HG03196 (cell line): ENCODE results near the gene ZNF737.
A peak's percentile ranks its signal among the peaks of the same experiment; 100 is the strongest.
"Not testable (repeated sequence)": the region's sequence is repeated elsewhere in the genome, so short reads cannot be mapped to it uniquely, and the experiment has no call there.

Experiments used
- ATAC-seq: cut with Tn5 transposase; IDR thresholded peaks from one replicate; pipeline ENCODE4 v1.9.1; 2021; ENCODE audit not compliant: unreplicated experiment

ZNF737 gene

DNA sequence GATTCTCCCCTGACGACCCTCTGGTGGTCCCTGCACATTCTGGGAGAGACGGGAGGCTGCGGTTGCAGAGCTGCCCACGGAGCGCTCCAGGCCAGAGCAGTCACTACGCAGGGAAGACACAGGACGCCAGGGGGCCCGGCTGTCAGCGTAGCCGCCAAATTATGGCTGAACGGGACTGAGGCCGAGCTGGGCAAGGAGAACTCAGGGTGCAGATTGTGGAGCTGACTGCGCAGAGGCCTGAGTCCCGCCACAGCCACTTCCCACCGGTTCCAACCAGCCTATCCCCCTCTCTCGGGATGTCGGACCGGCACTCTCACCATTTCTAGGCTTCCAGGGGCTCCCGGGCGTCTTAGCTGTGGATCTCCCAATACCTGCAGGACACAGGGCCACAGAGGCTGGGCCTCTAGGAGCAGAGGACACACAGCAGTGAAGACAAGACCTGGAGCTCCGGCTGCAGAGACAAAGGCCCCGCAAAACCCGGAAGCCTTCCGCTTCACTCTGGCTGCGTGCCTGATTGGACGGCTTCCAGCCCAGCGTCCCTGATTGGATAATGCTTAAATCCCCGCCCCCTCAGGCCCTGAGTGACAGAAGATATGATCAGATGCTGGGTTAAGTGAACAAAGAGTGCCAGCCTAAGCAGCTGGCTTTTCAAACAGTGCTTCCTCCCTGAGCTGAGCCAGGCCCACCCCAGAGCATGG is at the start of gene ZNF737:
ZNF737 (minus strand) TSS at position 461 of the 698 bp plus-strand sequence; CDS start at position 320, 141 bp downstream.
- ATAC-seq, result peak; percentile 89

DNA sequence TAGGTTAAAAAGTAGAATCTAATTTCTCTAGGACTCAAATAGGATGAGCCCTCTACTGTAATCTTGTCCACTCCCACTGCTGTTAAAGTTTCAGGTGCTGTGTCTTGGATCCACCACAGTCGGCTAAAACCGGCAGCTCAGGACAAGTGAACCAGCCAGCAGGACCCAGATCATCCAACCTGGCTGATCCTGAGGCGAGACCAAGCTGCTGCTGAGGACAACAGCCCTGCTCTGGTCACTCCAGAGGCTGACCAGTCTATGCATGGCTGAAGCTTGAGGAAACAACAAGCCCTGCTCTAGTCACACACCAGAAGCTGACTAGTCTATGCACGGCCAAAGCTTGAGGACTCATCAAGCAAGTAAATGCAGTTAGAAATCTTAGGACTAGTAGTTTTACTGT is 49.4 kb upstream of the ZNF737 start:
- not testable (repeated sequence) for ATAC-seq

DNA sequence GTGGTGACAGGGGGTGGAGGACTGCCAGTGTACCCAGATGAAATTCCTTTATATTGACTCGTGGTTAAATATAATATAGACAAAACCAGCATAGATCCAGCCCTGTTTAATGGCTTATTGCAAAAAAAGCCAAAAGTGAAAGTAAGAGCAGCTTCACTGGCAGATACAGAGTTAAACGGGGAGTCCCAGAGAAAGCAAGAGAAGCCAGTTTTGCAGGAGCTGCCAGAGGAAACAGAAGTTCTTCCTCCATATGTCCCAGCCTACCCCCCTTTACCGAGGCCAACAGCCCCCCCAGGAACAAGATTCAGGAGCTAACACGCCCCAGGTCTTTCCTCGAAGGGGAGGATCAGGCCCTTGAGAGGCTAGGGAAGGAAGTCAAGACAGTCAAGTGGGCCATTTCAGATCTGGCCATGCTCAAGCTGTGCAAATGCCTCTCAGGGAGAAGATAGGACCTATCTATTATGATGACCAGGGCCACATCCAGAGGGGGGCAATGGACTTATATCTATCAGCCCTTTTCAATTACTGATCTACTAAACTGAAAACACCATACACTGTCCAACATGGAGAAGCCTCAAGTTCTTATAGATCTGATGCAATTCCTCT is 47.2 kb upstream of the ZNF737 start:
- no peak for ATAC-seq

DNA sequence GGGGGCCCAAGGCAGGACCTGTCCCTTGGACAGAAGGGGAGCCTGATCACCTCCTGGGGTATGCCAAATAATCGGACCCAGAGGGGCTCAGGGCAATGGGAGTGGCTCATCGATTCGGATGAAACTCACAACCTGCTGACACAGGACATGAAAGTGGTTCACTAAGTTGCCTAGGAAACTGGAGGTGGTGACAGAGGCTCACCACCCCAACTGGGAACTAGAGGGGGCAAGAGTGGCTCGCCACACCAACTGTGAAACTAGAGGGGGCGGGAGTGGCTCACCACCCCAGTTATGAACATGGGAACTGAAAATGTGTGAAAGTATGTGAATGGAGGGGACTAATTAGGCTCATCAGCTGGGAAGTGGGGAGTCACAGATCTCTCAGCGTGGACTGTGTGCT is 46.3 kb upstream of the ZNF737 start:
- no peak for ATAC-seq

DNA sequence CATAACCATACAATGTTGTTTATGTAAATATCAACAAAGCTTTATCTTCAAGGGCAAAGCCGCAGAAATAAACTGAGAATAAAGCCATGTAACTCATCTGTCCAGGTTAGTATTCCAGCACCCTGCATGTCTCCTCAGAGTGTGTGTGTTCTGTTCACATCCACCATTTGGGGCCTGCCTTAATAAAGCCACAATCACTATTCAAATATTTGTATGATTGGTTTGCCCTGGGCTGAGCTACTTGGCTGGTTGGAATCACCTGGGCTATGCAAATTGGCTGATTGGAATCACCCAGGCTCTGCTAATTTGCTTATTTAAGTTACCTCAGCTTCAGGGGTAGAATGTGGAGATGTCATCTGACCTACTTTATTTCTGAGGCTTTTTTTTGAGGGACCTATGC is 42.4 kb upstream of the ZNF737 start:
- ATAC-seq, result no peak

DNA sequence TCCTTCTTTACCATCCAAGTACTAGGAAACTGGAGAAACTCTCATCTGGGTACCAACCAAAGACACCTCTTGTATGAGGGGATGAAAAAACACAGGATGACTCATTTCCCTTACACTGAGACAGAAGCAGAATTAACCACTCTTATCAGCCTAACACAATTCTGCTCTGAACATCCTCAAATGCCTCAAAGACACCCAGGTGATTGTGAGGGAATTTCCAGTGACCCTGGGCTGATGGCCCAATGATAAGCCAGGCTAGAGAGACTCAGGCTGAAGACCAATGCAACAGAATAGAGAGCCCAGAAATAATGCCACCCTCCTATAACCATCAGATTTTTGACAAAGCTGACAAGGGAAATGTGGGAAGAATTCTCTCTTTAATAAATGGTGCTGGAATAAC is 7.0 kb downstream of the ZNF737 start:
- ATAC-seq, result no peak

DNA sequence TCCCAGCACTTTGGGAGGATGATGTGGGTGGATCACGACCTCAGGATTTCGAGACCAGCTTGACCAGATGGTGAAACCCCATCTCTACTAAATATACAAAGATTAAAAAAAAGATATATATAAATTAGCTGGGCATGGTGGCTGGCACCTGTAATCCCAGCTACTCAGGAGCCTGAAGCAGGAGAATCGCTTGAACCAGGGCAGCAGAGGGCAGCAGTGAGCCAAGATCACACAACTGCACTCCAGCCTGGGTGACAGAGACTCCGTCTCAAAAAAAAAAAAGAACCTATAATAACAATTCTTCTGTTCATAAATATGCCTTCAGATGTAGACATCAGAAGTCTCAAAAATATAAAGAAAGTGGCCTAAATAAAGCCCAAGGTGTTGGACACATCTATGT is 7.6 kb downstream of the ZNF737 start:
- ATAC-seq, result no peak

DNA sequence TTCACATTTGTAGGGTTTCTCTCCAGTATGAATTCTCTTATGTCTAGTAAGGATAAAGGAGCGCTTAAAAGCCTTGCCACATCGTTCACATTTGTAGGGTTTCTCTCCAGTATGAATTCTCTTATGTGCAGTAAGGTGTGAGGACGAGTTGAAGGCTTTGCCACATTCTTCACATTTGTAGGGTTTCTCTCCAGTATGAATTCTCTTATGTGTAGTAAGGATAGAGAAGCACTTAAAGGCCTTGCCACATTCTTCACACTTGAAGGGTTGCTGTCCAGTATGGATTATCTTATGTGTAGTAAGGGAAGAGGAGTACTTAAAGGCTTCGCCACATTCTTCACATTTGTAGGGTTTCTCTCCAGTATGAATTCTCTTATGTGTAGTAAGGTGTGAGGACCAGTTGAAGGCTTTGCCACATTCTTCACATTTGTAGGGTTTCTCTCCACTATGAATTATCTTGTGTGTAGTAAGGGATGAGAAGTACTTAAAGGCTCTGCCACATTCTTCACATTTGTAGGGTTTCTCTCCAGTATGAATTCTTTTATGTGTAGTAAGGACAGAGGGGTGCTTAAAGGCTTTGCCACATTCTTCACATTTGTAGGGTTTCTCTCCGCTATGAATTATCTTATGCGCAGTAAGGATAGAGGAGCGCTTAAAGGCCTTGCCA is 20.8 kb downstream of the ZNF737 start:
- not testable (repeated sequence) for ATAC-seq

DNA sequence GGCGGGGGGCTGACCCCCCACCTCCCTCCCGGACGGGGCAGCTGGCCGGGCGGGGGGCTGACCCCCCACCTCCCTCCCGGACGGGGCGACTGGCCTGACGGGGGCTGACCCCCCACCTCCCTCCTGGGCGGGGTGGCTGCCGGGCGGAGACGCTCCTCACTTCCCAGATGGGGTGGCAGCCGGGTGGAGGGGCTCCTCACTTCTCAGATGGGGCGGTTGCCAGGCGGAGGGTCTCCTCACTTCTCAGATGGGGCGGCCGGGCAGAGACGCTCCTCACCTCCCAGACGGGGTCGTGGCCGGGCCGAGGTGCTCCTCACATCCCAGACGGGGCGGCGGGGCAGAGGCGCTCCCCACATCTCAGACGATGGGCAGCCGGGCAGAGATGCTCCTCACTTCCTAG is 35.3 kb downstream of the ZNF737 start:
- ATAC-seq, result not testable (repeated sequence)

DNA sequence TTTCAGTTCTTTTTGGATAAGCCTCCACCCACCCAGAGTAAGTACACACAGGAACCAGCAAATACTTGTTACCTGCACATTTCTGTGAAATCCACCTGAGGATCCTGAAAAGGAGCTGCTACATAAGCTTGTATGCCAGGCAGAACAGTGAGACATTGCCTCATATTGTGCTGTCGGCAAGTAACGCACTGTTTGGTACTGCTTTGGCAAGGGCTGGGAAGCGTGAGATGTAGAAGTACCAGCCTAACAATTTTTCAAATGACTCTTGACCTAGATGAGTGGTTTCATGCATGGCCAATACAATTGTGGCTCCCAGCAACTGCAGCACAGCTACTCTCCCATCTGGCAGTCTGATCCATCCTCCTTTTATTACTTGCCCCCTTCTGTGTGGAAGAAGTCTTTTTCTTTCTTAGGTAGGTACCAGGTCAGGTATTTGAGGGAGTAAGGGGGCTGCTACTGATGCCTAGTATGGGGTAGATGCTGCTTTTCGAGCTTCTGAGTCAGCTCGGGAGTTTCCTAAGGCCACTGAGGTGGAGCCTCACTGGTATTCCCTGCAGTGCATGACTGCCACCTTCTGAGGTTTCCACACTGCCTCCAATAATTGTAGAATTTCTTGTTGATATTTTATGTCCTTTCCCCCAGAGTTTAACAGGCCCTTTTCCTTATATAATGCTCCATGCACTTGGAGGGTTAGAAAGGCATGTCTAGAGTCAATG is 52.2 kb downstream of the ZNF737 start:
- no peak for ATAC-seq

DNA sequence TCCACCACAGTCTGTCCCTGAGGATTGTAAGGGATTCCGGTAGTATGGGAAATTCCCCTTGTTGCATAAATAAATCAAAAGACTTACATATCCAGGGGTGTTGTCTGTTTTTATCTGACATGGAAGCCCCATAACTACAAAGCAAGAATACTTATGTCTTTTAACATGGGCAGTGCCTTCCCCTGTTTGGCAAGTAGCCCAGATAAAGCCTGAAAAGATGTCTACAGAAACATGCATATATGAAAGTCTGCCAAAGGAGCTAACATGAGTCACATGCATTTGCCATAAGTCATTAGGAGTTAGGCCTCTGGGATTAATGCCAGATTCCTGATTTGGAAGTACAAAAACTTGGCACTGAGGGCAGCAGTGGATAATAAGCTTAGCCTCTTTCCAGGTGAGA is 62.1 kb downstream of the ZNF737 start:
- no peak for ATAC-seq
